Measurements from ENCODE around the gene DHRS7.

Gene DHRS7

GRCh38 chr14:60164712-60165546, at the start of gene DHRS7:
Gene DHRS7 (minus strand): TSS chr14:60165398. CDS start chr14:60165309, 89 bp downstream.
- H3K4me3 ChIP-seq (ENCODE audit: low read length): peak within 1 kb of the TSS; percentile 75
- TF ChIP-seq ZNF274 (IDR thresholded peaks at IDR 0.05; ENCODE audit: low read depth, low read length): no peak

- no peak for TF ChIP-seq ZNF274 (IDR thresholded peaks at IDR 0.05; ENCODE audit: low read depth, low read length)
- no peak overlapping the region for H3K4me3 ChIP-seq (ENCODE audit: low read length)
These were observed 49.4 kb upstream of the DHRS7 start for GRCh38 chr14:60214415-60215126.

GRCh38 chr14:60214003-60214402, 48.8 kb upstream of the DHRS7 start:
- TF ChIP-seq ZNF274 (IDR thresholded peaks at IDR 0.05; ENCODE audit: low read depth, low read length): no peak
- no peak overlapping the region for H3K4me3 ChIP-seq (ENCODE audit: low read length)

GRCh38 chr14:60212503-60213371, 47.5 kb upstream of the DHRS7 start:
- H3K4me3 ChIP-seq (ENCODE audit: low read length): peak overlapping the region; percentile 57; the same call in 1 of the 2 replicates
- no peak for TF ChIP-seq ZNF274 (IDR thresholded peaks at IDR 0.05; ENCODE audit: low read depth, low read length)

GRCh38 chr14:60211153-60211552, 46.0 kb upstream of the DHRS7 start:
- TF ChIP-seq ZNF274 (IDR thresholded peaks at IDR 0.05; ENCODE audit: low read depth, low read length): no peak

GRCh38 chr14:60210703-60211102, 45.5 kb upstream of the DHRS7 start:
- no peak for TF ChIP-seq ZNF274 (IDR thresholded peaks at IDR 0.05; ENCODE audit: low read depth, low read length)

More at GRCh38 chr14:60211153-60211552, 46.0 kb upstream of the DHRS7 start:
- H3K4me3 ChIP-seq (ENCODE audit: low read length): no peak overlapping the region

GRCh38 chr14:60206837-60207533, 41.8 kb upstream of the DHRS7 start:
- H3K4me3 ChIP-seq (ENCODE audit: low read length): no peak overlapping the region; the same call in 1 of the 2 replicates
- no peak for TF ChIP-seq ZNF274 (IDR thresholded peaks at IDR 0.05; ENCODE audit: low read depth, low read length)

More at GRCh38 chr14:60210703-60211102, 45.5 kb upstream of the DHRS7 start:
- no peak overlapping the region for H3K4me3 ChIP-seq (ENCODE audit: low read length)

GRCh38 chr14:60206249-60206670, 41.1 kb upstream of the DHRS7 start:
- H3K4me3 ChIP-seq (ENCODE audit: low read length): no peak overlapping the region; the same call in 1 of the 2 replicates

GRCh38 chr14:60204843-60205774, 39.9 kb upstream of the DHRS7 start:
- TF ChIP-seq ZNF274 (IDR thresholded peaks at IDR 0.05; ENCODE audit: low read depth, low read length): no peak
- H3K4me3 ChIP-seq (ENCODE audit: low read length): no peak overlapping the region; the same call in 1 of the 2 replicates

More at GRCh38 chr14:60206249-60206670, 41.1 kb upstream of the DHRS7 start:
- TF ChIP-seq ZNF274 (IDR thresholded peaks at IDR 0.05; ENCODE audit: low read depth, low read length): no peak

- TF ChIP-seq ZNF274 (IDR thresholded peaks at IDR 0.05; ENCODE audit: low read depth, low read length): no peak
- H3K4me3 ChIP-seq (ENCODE audit: low read length): peak overlapping the region; percentile 34; the same call in 1 of the 2 replicates
These were observed 39.1 kb upstream of the DHRS7 start for GRCh38 chr14:60204104-60204842.

GRCh38 chr14:60199321-60199720, 34.1 kb upstream of the DHRS7 start:
- H3K4me3 ChIP-seq (ENCODE audit: low read length): no peak overlapping the region
- TF ChIP-seq ZNF274 (IDR thresholded peaks at IDR 0.05; ENCODE audit: low read depth, low read length): no peak
